Measurements from ENCODE around the gene MDN1. TPM values are rescaled to one million over a fixed set of nuclear protein-coding genes. Genes with fewer than 3 reads are reported as not detected.

Gene MDN1
- total RNA-seq, 1 experiment from 2014 or later, result 117 TPM

GRCh38 chr6:89777455-89777854 is 42.1 kb downstream of the MDN1 start:
- no peak overlapping the region for H3K27ac Mint-ChIP-seq
- no peak overlapping the region for H2BK20ac ChIP-seq (ENCODE audit: low read depth, low read length, poor library complexity, severe bottlenecking)
- no peaks in the 10 kb centered on the region for H4K20me1 ChIP-seq (ENCODE audit: control insufficient read depth, insufficient read depth, insufficient read length)
- H2BK120ac ChIP-seq (ENCODE audit: low read depth, low read length, poor library complexity, severe bottlenecking), result no peak overlapping the region
- no peak overlapping the region for H4K5ac ChIP-seq (ENCODE audit: insufficient read length, low read depth, low read length)
- no peaks in the 10 kb centered on the region for H3K79me1 ChIP-seq (ENCODE audit: insufficient read depth, low read depth, low read length, poor library complexity, severe bottlenecking)
- H3K79me2 ChIP-seq (ENCODE audit: insufficient read depth, low read length), result no peaks in the 10 kb centered on the region
- H3K9me3 Mint-ChIP-seq, result no peaks in the 10 kb centered on the region
- H3K14ac ChIP-seq (ENCODE audit: insufficient read depth, low read length), result no peak overlapping the region
- H4K91ac ChIP-seq (ENCODE audit: insufficient read length, low read depth, low read length), result no peak overlapping the region
- H3K4me1 Mint-ChIP-seq, result peaks cover 3 to 4% of the 10 kb centered on the region in 2 experiments; a peak in 3 of 4 replicates
- no peak overlapping the region for H3K9ac ChIP-seq (ENCODE audit: extremely low read depth, insufficient read length, low read length)
- no peak overlapping the region for H2BK12ac ChIP-seq (ENCODE audit: insufficient read length, low read depth, low read length)
- no peak overlapping the region for H3K4me2 ChIP-seq (ENCODE audit: insufficient read depth, insufficient read length, low read length)
- TF ChIP-seq CTCF (conservative IDR thresholded peaks at IDR 0.05), result no peak
- no peak overlapping the region for H3K23ac ChIP-seq (ENCODE audit: insufficient read length, low read depth, low read length)
- H3K23me2 ChIP-seq (ENCODE audit: insufficient read length, low read depth, low read length, poor library complexity, severe bottlenecking), result no peaks in the 10 kb centered on the region
- H3K27me3 Mint-ChIP-seq (ENCODE audit: low read depth), result no peaks in the 10 kb centered on the region; the same call in 1 of the 2 replicates
- no peak for DNase-seq
- no peaks in the 10 kb centered on the region; the same call in 1 of the 2 replicates for H3K27me3 ChIP-seq (ENCODE audit: insufficient read depth, low read length)
- no peak overlapping the region for H3T11ph ChIP-seq (ENCODE audit: low read length)
- no peak overlapping the region for H2BK15ac ChIP-seq (ENCODE audit: low read depth, low read length)
- H2BK5ac ChIP-seq (ENCODE audit: insufficient read length, low read length), result no peak overlapping the region
- H3K18ac ChIP-seq (ENCODE audit: insufficient read length, low read depth, low read length), result no peak overlapping the region
- no peak overlapping the region for H4K8ac ChIP-seq (replicated peaks; ENCODE audit: insufficient read length, low read depth, low read length)
- H3K4me1 ChIP-seq (ENCODE audit: insufficient read depth, low read length), result no peaks in the 10 kb centered on the region
- H2AK5ac ChIP-seq (ENCODE audit: insufficient read length, low read length), result no peak overlapping the region
- H3K4me3 Mint-ChIP-seq, result no peak overlapping the region
- no peak overlapping the region for H3K4ac ChIP-seq (ENCODE audit: low read depth, low read length)
- H3K9me3 ChIP-seq (ENCODE audit: control insufficient read depth, low read depth, low read length), result no peaks in the 10 kb centered on the region
- no peak overlapping the region for H3K56ac ChIP-seq (ENCODE audit: insufficient read length, low read depth, low read length)
- H2AFZ ChIP-seq (ENCODE audit: low read length), result no peak overlapping the region
- no peak overlapping the region for H3K27ac ChIP-seq (ENCODE audit: insufficient read length, low read depth, low read length)
- WGBS (ENCODE audit: extremely low coverage, insufficient read length, low lambda C conversion rate), result no CpG with 5 or more reads among the region's 2 CpGs
- H3K36me3 Mint-ChIP-seq (ENCODE audit: insufficient read depth in 1 of 3, low read depth in 3 of 3), result peaks cover 68 to 93% (median 85%) of the 10 kb centered on the region in 3 experiments
